Inflammatory macrophage treated with lipopolysaccharide for 1 hour (primary cell): ENCODE measurements around the gene UBE2L3.

Source experiments
- DNase-seq, 2 donors: peaks; one replicate each; pipeline ENCODE4 v3.0.0-alpha.2; 2020 to 2022

The UBE2L3 gene

DNA sequence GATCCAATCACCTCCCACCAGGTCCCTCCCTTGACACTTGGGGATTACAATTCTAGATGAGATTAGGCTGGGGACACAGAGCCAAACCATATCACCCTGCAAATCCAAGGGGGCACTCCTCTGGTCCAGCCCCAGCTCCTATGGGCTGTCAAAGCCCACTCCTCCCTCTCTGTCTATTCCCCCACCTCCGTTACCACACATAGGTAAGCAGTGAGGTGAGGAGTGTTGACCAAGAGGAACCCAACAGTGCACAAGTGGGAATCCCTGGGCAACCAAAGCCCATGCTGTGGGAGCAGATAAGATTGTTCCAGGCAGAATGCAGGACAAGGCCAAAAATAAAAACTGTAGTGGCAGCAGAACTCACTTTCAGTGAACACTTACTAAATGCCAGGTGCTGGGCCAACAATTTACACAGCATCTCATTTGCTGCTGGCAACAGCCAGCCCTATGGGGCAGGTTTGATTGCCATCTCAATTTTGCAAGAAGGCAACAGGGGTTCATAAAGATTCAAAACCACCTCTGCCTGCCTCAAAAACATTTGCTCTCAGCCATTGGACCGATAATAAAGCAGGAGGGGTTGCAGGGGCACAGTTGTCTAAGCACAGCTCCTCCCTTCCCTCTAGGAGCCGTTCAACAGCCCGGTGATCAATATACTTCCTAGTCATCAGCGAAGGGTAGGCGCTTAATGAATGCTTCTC lies 83.5 kb downstream of the UBE2L3 start:
- DNase-seq = no peak

DNA sequence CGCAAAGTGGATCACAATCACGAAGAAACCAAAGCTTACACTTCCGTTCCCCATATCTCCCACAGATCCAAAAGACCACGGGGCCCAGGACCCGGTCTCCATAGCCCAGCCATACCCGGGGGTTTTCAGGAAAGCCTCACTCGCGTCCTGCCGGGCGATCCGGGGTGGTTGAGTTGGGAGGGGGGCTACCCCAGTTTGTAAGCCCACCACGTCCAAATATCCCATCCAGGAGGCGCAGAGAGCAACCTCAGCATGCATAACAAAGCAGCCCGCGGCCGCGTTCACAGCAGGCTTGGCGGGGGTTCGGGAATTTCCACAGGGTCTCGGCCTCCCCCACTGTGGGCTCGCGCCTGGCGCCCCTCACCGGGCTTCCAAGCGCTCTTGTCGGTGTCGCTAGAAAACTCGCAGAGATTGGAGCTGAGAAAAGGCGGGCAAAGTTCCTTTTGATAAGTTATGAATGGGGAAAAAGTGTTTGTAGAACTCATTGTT lies 84.1 kb downstream of the UBE2L3 start:
- DNase-seq = no peak

DNA sequence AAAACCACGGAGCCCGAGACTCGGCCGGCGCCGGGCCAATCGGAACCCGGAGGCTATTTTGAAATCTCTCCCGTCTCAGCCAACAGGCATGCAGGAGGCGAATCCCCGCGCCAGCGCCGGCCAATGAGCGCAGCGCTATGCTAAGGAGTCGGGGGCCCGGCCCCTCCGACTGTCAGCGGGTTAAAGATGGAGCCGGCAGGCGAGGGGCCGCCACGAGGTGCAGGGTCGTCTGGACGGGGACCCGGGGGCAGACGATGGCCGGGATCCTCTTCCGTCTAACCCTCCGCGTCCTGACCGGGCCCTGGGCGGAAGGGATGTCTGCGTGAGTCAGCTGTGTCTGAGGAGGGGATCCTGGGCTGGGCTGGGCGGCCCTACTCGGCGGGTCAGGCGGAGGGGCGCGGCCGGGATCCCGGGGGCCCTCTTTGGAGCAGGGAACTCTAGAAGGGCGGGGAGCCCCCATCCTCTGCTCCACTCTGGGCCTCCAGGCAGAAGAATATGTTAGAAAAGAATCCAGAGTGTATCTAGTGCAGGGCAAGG lies 84.6 kb downstream of the UBE2L3 start:
- peak; percentile 78 to 88 for DNase-seq

DNA sequence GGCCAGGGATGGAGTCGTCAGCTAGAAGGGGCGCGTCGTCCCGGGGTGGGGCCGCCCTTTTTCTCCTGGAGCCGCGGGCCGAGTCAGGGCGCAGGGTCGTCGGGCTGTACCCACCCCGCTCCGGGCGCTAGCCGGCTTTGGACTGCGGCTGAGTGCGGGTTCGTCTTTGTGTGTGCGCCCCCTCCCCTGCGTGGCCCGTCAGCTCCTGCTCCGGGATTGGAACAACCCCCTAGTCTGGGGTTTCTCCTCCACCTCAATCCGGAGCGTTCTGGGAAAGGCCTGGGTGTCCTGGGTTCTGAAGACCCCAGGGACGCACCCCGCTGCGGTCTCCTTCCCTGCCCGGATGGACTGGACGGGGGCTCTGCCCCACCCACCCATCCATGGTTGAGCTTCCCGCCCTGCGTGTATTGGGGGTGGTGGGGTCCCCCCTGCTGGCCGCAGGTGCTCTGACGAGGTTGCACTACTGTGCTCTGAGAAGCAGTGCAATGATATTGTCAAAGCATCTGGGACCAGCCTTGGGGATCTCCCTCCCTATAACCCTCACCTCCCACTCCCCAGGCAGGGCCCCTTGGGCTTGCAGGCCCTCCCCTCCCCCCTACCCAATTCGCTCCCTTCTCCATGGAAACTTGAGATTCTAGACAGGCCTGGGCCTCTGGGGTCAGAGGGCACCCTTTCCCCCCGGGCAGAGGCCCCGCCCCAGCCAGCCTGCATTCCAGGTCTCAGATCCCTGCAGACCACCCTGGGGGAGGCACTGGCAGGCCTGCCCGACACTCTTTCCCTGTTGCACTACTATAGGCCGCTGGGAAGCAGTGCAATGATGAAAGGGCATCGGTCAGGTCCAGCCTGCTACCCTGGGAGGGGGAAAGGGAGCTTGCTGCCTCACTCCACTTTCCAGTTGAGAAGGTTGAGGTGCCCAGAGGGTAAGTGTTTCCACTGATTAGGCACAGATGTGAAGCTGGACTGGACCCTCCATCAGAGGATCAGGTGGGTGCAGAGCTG lies 85.3 kb downstream of the UBE2L3 start:
- no peak for DNase-seq

DNA sequence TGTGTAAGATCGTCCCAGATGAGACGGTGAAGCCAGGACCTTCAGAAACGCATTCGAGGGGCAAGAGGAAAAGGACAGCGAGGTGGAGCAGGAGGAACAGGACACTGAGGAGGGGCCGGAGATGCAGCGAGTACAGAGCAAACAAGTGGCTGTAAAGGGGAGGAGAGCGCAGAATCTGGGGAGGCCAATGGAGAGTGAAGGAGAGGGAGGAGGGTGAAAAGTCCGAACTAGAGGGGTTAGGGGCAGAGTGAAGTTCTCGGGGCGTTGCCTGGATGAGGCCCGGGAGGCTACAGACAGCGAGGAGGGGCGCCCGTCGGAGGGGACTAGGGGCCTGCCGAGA lies 89.5 kb downstream of the UBE2L3 start:
- no peak for DNase-seq

DNA sequence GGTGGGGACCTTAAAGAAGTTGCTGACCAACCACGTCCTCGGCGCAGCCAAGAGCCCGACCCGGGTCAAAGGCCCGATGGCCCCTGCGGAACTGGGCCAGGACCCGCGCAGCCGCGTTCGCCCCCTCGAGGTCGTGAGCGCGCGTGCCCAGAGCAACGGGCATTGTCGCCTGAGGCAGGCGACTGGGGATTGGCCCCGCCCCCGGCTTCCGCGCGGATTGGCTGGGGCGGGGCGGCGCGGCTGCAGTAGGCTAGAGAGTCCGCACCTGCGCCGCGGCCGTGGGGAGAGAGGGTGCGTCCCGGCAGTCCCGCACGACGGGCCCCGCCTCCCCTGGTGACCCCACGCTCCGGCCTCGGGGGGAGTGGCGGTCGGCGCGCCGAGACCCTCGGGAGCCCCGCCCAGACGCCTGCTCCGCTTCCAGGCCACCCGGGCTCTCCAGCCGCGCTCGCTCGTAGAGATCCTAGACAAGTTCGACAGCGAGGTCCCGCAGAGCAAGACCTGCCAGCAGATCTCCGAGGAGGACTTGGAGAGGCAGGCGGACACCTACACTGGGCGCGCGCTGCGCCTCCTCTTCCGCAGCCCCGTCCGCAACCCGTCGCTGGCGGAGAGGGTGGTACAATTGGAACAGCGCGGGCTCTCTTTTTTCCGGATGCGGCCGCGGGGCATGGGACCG lies 90.0 kb downstream of the UBE2L3 start:
- DNase-seq = peak; percentile 53 to 71

DNA sequence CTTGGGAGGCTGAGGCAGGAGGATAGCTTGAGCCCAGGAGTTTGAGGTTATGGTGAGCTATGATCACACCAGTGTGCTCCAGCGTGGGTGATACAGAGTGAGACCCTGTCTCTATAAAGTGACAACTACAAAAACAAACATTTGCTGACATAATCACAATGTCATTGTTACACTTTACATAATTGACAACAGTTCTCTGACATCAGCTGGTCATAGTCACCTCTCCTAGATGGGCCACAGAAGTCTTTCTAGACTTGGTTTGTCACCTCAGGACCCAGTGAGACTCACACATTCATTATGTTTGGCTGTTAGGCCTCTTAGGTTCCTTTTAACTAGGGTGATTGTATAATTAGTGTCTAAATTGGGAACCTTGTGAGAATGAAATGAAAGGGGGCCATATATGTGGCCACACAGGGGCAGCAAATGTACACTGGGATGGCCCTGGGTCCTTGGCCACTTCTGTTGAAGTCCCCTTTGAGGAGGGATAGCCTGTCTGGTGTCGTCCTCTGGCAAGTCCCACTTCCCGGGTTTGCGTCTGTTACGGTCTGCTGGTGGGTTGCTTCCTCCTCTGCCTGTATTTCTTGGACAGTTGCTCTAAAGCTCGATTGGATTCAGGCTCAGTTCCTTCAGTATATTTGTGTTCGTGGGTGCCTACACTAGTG lies 92.5 kb downstream of the UBE2L3 start:
- no peak for DNase-seq

DNA sequence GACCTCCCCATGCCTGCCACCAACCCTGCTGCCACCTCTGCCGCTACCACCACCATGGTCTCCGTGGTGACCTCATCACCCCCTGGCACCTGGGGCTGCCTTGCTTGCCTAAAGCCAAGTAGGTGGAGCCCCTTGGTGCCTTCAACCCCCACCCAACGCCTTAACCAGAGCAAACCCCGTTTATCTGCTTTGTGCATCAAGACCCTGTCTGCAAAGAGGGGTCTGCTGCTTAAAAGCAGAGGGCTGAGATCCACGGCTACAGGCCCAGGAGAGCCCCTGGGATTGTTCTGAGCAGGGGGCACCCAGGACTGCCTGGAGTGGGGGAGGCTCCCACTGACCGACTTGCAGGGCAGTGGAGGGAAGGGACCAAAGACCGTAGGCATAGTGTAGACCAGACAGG lies 93.4 kb downstream of the UBE2L3 start:
- no peak for DNase-seq

DNA sequence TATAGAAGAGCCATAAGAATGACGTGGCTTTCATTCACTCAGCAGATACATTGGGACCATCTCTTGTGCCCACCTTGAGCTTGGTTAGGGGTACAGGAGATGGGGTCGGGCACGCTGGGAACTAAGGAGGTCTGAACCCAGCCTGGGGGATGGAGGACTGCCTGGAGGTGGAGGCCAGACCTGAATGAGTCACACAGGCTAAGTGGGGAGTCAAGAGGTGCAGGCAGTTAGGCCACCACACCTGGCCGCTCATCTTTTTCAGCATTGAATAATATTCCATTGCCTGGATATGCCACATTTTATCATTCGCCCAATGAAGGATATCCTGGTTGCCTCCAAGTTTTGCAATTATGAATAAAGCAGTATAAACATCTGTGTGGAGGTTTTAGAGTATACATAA lies 94.5 kb downstream of the UBE2L3 start:
- DNase-seq = no peak

DNA sequence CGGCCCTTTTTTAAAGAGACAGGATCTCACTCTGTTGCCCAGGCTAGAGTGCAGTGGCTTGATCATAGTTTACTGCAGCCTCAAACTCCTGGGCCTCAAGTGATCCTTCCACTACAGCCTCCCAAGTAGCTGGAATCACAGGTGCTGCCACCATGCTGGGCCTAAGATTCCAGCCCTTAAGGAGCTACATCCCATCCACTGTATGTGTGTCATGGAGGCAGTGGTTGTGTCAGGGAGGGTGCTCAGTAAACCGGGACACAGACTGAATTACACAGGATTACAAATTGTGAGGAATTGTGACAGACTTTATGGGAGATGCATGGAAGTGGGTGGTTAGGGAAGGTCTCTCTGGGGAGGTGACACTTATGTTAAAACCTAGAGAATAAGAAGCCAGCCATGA lies 96.2 kb downstream of the UBE2L3 start:
- no peak for DNase-seq

DNA sequence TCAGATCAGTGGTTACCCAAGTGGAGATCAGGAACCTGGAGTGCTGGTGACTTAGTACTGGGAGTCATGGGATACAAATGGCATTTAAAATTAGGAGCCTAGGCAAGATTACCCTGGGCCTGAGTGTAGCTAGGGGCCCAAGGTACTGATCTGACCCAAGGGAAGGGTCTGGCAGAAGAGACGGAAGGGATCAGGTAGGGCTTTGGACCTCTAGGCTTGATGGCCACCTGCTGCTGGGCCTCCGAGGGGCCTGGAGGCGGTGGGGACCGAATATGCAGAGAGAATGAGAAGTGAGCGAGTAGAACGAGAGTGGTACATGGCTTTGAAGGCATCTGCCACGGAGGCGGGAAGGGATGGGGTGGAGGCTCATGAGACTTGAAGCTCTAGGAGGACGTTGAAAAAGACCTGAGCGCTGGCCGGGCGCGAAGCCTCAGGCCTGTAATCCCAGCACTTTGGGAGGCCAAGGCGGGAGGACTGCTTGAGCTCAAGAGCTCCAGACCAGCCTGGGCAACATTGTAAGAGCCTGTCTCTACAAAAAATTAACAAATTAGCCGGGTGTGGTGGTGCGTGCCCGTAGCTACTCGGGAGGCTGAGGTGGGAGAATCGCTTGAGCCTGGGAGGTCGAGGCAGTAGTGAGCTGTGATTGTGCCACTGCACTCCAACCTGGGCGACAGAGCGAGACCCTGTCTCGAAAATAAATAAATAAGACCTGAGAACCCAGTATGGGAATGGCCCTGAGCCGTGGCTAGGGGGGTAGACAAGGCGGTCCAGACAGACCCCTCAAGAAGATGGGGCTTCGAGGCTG lies 97.7 kb downstream of the UBE2L3 start:
- no peak for DNase-seq

DNA sequence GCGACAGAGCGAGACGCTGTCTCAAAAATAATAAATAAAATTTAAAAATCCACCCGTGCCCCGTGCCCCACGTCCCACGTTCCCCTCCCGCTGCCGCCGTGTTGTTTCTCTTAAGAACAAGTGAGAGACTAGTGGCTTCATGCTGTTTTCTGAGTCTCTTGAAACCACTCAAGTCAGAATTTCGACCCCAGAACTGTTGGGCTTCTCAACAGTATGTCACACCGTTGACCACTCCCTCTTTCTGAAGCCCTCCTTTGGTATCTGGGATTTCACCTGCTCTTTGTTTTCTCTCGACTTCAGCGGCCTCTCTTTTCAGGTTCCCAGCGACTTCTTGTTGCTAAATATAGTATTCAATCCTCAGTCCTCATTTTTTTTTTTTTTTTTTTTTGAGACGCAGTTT lies 99.3 kb downstream of the UBE2L3 start:
- peak in 1 of 2 donors; percentile 5 for DNase-seq

DNA sequence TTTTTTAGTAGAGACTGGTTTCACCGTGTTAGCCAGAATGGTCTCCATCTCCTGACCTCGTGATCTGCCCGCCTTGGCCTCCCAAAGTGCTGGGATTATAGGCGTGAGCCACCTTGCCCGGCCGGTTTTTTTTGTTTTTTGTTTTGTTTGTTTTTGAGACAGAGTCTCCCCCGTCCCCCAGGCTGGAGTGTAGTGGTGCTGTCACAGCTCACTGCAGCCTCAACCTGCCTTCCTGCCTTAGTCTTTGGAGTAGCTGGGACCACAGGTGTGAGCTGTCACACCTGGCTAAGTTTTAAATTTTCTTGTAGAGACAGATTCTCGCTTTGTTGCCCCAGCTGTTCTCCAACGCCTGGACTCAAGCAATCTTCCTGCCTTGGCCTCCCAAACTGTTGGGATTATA lies 101.5 kb downstream of the UBE2L3 start:
- DNase-seq = no peak

DNA sequence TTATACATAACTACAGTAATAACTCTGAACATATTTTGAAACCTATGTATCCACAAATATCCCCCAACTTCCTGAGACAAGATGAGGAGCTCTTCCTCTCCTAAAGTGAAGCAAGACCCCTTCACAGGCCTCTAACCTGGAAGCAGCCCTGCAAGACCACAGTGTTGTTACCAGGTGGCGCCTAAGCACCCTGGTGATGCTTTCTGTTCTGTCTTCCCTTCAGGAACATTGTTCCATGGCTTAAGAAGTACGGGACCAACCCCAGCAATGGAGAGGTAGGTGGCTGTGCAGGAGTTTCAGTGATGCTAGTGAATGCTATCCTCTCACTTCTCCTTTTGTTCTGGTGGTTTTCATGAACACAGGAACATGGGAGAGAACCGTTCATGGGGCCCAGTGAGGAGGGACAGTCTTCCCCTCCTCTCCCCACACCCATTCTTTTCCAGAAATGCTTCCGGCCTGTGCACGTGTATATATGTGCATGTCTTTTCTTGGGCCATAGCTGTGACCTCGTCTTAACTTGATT lies 104.7 kb downstream of the UBE2L3 start:
- no peak for DNase-seq
